Measurements from ENCODE around the gene CDKAL1.
"Not testable (repeated sequence)": the region's sequence is repeated elsewhere in the genome, so short reads cannot be mapped to it uniquely, and the experiment has no call there.

The CDKAL1 gene

DNA sequence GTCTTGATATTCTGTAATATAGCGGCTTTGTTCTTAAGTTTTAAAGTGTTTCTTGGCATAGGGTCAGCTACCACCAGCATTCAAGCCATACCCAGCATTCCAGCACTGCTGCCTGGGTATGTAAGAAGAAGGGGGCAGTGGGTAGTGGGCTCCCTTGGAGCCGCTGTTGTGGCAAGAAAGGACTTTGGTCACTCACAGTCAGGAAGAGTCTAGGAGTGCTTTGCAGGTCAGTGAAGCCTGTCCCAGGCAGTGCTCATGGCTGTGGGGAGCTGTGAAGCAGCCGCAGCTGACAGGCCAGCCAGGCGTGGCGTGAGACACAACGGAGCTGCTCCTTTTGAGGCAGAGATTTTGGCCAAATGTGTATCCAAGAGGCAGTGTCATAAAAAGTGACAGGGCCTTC is 512.0 kb downstream of the CDKAL1 start:
- no peak for DNase-seq

DNA sequence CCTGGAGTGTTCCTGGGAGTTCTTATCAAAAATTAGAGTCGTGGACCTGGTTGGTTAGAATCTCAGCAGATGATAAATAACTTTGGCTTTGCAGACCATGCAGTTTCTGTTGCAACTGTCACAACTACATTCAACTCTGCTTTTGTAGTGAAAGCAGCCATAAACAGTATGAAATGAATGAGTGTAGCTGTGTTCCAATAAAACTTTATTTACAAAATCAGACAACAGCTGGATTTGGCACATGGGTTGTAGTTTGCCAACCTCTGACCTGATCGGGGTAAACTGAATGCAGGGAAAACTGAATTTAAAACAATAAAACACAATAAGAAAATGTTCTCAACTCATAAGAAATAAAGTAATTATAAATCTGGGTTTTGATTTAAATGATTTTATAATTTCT is 513.8 kb downstream of the CDKAL1 start:
- DNase-seq = no peak

DNA sequence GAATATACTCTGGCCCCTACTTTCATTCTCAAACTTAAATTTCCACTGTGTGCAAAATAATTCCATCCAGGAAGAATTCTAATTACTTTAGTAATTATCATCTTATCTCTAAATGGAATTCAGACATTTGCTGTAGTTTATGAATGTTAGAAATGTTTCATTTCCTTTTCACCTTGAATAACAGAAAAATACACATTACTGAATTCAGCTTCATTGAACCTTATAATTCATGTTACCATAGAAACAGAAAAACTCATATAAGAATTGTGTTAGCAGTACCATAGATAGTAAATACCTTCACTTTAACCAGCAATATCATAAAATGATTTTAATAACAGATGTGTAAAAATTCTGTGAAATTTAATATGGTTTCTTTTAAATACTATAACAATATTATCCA is 514.9 kb downstream of the CDKAL1 start:
- DNase-seq = no peak

DNA sequence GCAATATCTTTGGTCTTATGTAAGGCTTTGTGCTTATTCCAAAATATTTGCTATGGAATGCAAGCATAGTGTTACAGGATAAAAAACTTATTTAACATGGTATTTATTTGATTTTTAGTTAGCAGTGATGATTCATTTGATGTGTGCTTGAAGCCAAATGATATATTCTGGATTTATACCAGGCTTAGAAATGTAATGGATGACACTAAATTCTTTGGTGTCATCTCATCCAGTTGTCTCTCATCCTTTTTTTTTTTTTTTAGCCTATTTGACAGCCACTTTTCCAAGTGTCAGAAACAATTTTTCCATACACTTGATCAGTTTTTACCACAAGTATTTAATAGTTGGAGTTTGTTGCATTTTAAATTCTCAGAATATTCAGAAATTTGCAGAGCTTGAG is 515.3 kb downstream of the CDKAL1 start:
- no peak for DNase-seq

DNA sequence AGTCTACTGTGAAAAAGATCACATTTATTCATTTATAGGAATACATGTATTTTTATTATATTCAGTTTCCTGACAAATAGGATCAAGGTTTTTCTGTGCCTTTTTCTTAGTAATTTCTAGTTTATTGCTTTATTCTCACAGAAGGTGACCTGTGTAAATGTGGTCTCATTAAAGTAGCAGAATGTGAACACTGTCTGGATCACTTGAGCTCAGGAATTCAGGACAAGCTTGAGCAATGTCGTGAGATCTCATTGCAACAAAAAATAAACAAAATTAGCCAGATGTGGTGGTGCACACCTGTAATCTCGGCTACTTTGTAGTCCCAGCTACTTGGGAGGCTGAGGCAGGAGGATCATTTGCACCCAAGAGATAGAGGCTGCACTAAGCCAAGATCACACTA is 516.7 kb downstream of the CDKAL1 start:
- no peak for DNase-seq

DNA sequence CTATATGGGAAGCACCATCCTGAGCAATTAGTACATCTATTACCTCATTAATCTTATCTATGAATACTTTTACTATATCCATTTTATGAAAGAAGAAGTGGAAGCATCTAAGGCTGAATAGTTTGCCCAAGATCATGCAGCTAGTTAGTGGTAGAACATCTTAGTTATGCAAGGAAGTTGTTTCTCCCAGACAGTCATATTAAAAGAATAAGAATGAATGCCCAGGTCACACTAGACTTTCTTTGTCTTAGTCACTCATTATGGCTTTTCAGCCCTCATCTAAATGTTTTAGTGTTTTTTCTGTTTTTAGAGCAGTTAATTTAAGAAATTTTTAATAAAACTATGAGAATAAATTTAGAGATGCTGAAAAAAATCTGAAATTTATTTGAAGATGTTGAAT is 517.5 kb downstream of the CDKAL1 start:
- no peak for DNase-seq

DNA sequence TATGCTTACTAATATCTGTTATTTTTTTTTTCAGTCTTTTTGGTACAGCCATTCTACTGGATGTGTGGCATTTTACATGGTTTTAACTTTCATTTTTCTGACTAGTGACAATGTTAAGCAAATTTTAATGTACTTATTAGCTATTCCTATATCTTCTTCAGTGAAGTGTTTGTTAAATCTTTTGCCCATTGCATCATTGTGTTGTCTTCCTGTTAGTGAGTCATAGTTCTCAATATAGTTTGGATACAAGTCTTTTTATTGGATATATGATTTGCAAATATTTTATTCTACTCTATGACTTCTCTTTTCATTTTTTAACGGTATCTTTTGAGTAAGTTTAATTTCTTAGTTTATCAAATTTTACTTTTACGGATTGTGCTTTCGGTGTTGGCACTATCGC is 519.4 kb downstream of the CDKAL1 start:
- no peak for DNase-seq

DNA sequence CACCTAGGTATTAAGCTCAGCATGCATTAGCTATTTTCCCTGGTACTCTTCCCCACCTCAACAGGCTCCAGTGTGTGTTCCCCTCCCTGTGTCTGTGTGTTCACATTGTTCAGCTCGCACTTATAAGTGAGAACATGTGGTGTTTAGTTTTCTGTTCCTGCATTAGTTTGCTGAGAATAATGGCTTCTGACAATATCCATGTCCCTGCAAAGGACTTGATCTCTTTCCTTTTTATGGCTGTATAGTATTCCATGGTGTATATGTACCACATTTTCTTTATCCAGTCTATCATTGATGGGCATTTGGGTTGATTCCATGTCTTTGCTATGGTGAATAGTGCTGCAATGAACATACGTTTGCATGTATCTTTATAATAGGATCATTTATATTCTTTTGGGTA is 521.2 kb downstream of the CDKAL1 start:
- DNase-seq = not testable (repeated sequence)

DNA sequence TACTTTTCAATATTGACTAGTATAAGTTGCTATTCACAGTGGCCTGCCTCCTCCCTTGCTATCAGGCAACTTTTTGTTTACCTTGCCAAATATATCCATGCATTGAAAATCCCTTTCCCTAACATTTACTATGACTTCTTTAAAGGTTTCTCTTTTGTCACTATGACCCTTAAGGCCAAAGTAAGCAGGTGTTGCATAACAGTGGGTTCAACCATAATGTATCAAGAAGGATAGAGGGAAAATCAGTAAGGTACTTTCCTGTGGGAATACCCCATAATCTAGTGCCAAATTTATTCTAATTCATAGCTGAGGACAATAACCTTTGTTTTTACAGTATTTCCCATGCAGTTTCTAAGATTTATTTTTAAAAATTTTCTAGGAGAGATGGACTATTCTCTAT is 527.6 kb downstream of the CDKAL1 start:
- DNase-seq = no peak

DNA sequence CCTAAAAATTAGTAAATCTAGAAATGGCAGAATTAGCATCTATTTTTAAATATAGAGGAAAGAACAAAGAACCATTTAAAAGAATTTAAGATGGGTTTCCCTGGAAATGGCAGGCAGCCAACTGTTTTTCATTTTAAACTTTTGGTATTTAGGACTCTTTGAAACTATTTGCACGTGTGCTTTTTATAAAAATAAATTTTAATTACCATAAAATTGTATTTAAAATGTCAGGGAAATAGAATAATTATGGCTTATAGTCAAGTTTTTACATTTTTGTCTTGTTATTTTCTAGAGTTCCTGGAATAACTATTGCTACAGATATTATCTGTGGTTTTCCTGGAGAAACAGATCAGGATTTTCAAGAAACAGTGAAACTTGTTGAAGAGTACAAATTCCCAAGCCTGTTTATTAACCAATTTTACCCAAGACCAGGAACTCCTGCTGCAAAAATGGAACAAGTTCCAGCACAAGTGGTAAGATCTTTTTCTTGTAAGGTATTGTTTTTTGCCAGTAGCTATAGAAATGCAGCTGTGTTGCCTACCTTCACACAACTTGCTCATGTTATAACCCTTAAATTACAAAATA is 530.6 kb downstream of the CDKAL1 start:
- DNase-seq = no peak

DNA sequence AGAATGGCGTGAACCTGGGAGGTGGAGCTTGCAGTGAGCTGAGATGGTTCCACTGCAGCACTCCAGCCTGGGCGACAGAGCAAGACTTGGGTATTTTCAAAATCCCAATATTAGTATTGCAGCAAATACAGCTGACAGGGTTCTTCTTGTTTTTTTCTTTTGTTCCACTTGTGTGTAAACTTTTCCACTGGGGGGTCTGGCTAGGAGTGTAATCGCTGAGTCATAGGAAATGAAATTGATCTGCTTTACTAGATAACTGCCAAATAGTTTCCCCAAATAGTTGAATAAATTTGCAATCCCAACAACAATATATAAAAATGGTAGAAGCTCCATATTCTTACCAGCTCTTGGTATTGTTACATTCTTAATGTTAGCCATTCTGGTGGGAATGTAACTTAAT is 533.3 kb downstream of the CDKAL1 start:
- DNase-seq = no peak

DNA sequence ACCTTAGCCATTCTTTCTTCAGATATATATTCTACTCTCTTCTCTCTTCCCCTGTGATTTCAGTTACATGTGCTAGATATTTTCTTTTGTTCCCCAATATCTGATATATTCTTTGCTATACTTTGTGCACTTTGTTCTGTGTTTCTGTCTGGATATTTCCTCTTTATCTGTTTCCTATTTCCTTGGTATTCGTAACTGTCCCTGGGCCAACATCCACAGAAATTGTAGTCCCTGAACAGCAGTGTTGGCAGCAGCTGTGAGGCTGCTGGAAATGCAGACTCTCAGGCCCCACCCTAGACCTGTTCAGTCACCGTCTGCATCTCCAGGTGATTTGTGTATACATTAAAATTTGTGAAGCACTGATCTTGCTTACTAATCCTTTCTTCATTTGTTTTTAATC is 536.4 kb downstream of the CDKAL1 start:
- DNase-seq = no peak

DNA sequence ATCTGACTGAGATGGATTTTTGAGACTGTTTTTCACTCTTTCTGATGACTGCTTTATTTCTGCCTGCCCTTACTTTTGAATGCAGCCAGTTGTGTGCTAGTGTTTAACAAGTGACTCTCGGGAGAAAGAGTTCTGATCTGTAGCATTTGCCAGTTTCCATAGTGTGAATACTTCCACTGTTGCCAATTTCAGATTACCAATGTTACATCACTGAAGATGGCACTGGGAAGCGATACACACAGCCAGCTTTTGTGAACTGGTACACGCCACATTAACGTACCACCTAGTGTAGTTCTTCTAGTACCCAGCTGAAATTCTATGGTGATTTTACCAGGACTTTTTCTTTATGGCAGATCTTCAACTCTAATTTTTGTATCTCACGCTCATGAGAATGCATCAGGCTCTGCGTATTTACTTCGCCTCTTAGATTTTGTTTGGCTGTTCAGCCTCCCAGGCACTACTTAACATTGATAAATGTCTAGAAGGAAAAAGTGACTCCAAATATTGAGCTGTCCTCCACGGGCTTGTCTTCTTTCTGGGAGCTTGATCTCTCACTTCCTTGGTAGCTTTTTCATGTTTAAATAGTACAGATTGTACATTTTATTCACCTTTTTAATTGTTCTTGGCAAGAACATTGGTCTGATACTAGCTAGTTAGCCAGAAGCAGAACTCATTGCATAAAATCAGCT is 537.7 kb downstream of the CDKAL1 start:
- no peak for DNase-seq

DNA sequence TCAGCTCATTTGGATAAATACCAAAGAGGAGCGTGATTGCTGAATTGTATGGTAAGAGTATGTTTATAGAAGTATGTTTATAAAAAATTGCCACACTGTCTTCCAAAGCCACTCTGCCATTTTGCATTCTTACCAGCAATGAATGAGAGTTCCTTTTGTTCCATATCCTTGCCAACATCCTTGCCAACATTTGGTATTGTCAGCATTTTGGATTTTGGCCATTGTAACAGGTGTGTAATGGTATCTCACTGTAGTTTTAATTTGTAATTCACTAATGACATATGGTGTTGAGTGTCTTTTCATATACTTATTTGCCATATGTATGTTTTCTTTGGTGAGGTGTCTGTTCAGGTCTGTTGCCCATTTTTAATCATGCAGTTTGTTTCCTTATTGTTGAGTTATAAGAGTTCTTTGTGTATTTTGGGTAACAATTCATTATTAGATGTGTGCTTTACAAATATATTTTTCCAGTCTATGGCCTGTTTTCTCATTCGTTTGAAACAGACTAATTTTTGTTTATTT is 539.1 kb downstream of the CDKAL1 start:
- no peak for DNase-seq

DNA sequence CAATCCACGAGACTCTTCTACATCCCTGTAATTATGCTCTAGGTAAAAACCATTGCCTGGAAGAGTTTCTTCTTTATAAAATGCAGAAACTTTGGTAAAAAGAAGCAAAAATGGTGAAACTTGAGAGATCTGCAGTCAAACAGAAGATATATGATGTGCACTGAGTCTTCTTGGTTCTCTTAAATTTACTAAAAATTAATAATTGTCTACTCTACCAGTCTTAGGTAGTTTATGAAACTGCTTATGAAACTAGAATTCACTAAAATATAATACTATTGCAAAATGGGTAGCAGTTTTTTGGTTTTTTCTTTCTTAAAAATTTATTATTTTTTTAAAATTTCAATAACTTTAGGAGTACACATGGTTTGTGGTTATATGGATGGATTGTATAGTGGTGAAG is 540.2 kb downstream of the CDKAL1 start:
- no peak for DNase-seq

DNA sequence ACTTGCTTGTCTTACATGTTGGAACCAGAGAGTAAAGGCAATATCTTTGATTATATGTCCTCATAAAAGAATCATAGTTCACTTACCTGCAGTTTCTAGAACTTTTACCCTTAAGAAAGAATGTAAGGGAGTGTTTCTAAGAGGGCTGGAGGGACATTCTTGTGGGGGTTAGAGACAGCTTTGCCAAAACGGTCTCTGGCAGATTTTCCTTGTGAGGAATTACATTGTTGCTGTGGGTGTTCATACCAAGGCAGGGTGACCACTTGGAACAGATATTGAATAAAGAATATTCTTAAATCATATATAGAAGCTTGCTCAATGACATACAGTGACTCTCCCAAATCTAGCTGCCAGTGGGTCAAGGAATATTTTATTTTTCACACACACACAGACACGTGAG is 541.7 kb downstream of the CDKAL1 start:
- DNase-seq = no peak

DNA sequence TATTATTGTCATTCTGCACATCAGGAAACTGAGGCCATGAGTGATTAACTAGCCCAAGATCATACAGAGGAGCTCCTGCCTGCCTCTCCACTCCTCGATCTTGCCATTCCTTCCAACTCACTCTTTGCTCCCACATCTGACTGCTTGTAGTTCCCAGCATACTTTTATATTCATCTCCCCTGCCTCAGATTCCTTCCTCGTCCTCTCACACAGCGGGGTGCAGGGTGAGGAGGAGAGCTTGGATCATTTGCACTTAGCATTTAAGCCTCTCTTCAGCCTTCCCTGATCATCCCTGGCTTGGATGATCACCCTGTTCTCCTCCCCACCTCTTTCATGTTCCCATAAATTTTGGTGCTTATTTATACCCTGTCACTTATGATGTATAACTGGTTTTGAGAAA is 544.2 kb downstream of the CDKAL1 start:
- DNase-seq = no peak

DNA sequence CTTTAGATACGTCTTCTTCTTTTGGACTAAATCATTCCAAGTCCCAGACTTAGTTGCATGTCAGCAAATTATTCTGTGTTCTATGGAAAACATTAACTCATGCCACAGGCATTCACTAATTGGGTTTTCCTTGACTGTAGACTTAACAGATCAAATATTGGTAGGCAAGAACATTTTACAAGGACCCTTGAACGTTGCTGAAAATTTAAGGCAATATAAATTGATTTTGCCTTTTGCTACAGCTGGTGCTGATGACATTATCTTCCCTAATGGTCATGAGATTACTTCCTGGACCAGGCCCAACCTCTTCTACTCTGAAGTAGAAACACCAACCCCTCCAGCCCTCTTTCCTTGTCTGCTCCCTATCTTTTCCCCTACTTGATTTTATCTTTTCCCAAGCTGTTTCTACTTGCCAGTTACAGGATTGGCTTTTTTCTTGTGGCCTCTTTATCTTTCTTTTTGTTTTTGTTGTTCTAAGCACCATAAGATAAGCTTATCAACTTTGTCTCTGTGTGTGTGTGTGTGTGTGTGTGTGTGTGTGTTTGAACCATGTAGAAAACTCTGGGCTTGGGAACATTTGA is 545.3 kb downstream of the CDKAL1 start:
- DNase-seq = no peak

DNA sequence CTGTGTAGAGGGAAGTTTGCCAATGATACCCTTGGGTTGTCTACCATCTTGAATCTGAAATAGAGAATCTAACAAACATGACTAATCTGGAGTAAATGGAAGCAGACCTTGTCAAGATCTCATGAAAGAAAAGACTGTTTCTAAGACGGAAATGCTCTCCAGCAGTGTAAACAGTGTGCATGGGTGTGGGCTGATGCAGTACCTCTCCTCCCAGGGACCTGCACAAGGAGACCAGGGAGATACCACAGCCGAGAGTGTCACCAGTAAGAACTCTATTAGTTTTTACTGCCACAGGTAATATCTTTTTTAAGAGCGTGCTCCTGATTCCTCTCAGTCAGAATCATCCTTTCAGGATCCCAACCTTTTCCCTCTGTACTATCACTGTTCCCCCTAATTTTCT is 546.0 kb downstream of the CDKAL1 start:
- no peak for DNase-seq

DNA sequence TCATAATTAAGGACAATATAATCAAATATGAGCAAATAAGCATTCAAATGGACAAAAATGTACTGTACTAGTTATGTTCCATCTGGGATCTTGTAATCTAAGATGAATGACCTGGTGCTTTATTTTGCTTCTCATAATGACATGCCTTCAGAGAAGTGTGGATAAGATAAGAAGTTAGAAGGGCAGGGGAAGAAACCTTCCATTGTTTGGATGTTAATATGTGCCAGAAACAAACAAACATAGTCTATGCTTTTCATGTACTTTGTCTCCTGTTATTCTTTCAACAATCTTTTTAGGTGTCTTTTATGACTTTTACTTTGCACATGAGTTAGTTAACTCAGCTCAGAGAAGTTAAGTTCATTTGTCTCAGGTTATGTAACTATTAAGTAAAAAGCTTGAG is 547.8 kb downstream of the CDKAL1 start:
- DNase-seq = no peak

DNA sequence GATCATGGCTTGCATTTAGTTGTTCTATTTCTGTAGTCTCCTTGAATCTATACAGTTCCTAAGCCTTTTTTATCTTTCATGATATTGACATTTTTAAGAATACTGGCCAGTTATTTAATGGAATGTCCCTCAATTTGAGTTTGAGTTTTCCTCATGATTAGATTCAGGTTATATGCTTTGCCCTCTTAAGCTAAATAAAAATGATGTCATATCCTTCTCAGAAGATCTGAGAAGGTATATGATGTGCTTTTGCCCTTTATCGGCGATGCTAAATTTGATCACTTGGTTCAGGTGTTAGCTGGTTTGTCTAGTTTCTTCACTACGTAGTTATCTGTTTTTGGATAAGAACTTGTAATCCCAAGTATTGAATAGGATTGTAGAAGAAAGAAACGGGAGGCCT is 549.5 kb downstream of the CDKAL1 start:
- no peak for DNase-seq

DNA sequence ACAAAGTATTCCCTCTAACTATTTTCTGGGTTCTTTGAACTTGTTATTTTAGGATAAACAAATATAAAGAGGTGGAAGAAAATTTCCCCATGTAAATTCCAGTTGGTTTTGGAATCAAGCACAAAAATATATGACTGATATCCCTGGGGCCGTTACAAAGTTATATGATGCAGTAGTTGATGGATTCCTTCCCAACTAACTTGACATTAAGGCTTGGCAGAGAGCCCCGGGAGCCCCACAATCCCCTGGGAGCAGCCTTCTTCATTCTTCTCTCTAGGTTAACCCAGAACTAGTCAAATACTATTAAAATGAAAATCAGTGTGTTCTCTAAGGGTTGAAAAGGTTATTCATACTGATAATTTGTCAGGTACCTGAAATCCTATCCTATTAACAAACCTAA is 550.4 kb downstream of the CDKAL1 start:
- DNase-seq = no peak

DNA sequence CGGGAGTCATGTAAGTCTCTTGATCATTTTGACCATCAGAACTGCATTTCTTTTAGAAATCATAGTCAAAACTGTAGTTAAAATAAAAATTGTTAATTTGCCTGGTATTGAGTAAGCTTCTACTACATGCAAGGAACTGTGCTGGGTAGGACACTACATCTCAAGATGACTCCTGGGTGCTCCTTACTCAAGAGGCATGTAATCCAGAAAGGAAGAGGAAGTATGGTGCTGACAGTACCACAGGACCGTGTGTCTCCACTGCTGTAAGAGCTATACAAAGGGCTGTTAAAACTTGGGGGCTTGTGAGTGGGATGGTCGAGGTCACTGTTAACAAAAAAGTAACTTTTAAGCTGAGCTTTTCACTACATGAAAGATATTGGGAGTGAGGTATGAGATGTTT is 551.0 kb downstream of the CDKAL1 start:
- no peak for DNase-seq

DNA sequence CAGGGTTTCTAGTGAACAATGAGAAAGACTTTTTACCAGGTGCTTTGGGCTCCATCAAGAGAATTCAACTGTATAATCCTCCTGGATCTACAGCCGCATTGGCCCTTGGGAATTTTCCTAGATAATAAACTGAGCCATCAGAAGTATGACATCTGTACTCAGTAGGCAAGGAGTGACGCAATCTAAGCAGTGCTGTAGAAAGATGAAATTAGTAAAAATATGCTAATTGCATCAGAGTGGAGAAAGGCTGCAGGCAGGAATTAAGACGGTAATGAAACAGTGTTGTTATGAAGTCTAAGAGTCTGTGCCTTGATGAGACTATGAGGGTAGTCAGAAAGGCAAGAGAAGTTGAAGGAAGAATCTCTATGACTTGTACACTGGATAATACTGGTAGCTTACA is 551.4 kb downstream of the CDKAL1 start:
- no peak for DNase-seq

DNA sequence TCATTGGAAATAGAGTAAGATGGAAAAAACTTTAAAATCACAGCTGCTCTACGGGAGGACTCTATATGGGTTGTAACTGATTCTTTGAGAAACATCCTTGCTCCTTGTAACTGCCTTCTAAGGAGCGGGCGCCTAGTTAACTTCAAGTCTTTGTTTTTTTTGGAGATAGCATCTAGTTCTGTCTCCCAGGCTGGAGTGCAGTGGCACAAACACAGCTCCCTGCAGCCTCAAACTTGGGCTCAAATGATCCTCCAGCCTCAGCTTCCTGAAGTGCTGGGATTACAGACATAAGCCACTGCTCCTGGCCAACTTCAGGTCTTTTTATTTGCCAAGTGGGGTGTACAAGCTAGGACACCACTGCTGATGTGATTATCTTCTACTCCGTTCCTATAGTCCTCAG is 552.9 kb downstream of the CDKAL1 start:
- no peak for DNase-seq

All from activated CD4-positive, alpha-beta T cell treated with anti-CD3 and anti-CD28 coated beads for 4 hours (primary cell).